ENCODE data around the gene TSPYL2. TPM values are rescaled to one million over a fixed set of nuclear protein-coding genes. Genes with fewer than 3 reads are reported as not detected.

TSPYL2 gene
- total RNA-seq, 1 donor from 2014 or later, result 26.2 TPM

DNA sequence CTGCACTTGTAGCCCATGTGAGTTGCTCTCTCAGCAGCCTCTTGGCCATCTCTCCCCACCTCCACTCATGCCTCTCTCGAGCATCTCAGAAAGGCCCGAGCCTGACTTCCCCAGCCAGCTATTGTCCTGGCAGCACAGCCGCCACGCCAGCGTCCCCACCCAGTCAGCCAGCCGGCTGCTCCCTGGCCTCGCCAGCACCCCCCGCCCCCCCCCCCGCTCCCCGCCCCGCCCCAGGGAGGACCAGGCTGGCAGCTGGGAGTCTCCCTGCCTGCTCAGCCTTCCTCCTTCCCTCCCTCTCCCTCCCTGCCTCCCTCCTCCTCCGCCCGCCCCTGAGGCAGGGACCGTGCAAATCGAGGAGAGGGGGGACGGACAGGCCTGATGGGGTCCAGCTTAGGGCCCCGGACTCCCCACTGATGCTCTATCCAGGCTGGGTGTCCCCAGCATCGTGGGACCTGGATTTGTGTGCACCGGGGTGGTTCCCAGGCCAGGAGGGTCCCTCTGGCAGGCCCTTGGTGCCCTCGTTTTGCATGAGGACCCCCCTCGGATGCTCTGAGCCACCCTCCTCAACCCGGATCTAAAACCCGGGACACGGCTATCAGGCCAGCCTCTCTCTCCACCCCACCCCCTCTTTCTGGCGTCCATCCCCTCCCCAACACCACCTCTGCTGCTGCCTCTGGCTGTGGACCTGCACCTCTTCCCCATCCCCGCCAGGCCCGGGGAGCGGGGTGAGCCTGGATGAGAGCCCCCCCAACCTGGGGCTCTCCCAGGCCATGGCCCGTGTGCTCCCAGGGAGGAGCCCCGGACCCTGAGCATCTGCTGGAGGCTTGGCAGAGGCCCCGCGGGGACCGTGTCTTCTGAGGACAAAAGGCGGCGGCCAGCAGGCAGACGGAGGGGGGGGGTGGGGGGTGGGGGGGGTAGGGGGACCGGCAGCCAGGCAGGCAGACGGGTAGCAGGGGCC, 33.7 kb upstream of the TSPYL2 start, which contains the start of gene GPR173:
TSS of gene GPR173 (plus strand) at position 621 of the 958 bp plus-strand sequence. CDS start 27,833 bp downstream, outside the sequence.
- Mint-ChIP-seq H3K36me3 (ENCODE audit: unreplicated experiment) (no peaks in the 10 kb centered on the region), H3K27me3 (ENCODE audit: unreplicated experiment) (no peaks in the 10 kb centered on the region), H3K4me1 (ENCODE audit: unreplicated experiment) (peaks cover 12% of the 10 kb centered on the region), H3K9me3 (ENCODE audit: unreplicated experiment) (no peaks in the 10 kb centered on the region), H3K4me3 (ENCODE audit: unreplicated experiment) (peak within 1 kb of the TSS; percentile 79), H3K27ac (ENCODE audit: unreplicated experiment) (peak within 1 kb of the TSS; percentile 91)
- no peak for TF ChIP-seq CTCF (IDR thresholded peaks at IDR 0.05)
- peak; percentile 88 for DNase-seq (ENCODE audit: extremely low spot score, unreplicated experiment)

GRCh38 chrX:53049127-53049517, 33.0 kb upstream of the TSPYL2 start:
- H3K4me3 Mint-ChIP-seq (ENCODE audit: unreplicated experiment), result peak overlapping the region; percentile 79
- H3K36me3 Mint-ChIP-seq (ENCODE audit: unreplicated experiment), result no peaks in the 10 kb centered on the region
- H3K27me3 Mint-ChIP-seq (ENCODE audit: unreplicated experiment), result no peaks in the 10 kb centered on the region
- peaks cover 14% of the 10 kb centered on the region for H3K4me1 Mint-ChIP-seq (ENCODE audit: unreplicated experiment)
- H3K9me3 Mint-ChIP-seq (ENCODE audit: unreplicated experiment), result no peaks in the 10 kb centered on the region
- peak; percentile 81 for DNase-seq (ENCODE audit: extremely low spot score, unreplicated experiment)
- no peak for TF ChIP-seq CTCF (IDR thresholded peaks at IDR 0.05)
- peak overlapping the region; percentile 72 for H3K27ac Mint-ChIP-seq (ENCODE audit: unreplicated experiment)

DNA sequence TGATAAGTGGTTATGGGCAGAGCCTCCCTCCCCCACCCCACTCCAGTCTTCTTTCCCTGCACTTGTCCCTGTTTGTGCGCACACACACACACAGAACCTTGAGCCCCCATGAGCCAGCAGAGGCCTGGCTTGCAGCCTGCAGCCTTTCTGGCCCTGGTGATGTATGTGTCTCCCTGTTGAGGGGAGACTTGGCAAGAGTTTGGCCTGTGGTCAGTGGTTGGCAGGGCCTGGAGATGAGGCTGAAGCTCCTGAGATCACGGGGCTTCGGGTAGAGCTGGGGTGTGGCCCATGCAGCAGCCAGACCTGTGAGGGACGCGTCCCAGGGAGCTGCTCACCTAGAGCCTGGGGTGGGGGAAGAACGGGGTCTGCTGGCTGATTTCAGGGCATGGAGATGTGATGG, 31.3 kb upstream of the TSPYL2 start:
- no peak for TF ChIP-seq CTCF (IDR thresholded peaks at IDR 0.05)
- Mint-ChIP-seq H3K4me1 (ENCODE audit: unreplicated experiment) (peaks cover 14% of the 10 kb centered on the region), H3K4me3 (ENCODE audit: unreplicated experiment) (peak overlapping the region; percentile 79), H3K27ac (ENCODE audit: unreplicated experiment) (no peak overlapping the region), H3K9me3 (ENCODE audit: unreplicated experiment) (no peaks in the 10 kb centered on the region), H3K36me3 (ENCODE audit: unreplicated experiment) (no peaks in the 10 kb centered on the region), H3K27me3 (ENCODE audit: unreplicated experiment) (no peaks in the 10 kb centered on the region)
- peak; percentile 72 for DNase-seq (ENCODE audit: extremely low spot score, unreplicated experiment)

- H3K36me3 Mint-ChIP-seq (ENCODE audit: unreplicated experiment), result no peaks in the 10 kb centered on the region
- H3K27me3 Mint-ChIP-seq (ENCODE audit: unreplicated experiment), result no peaks in the 10 kb centered on the region
These were observed 26.8 kb upstream of the TSPYL2 start for GRCh38 chrX:53055244-53055849.

More at GRCh38 chrX:53055244-53055849, 26.8 kb upstream of the TSPYL2 start:
- H3K4me3 Mint-ChIP-seq (ENCODE audit: unreplicated experiment), result no peak overlapping the region
- no peaks in the 10 kb centered on the region for H3K9me3 Mint-ChIP-seq (ENCODE audit: unreplicated experiment)
- DNase-seq (ENCODE audit: extremely low spot score, unreplicated experiment), result peak; percentile 25
- no peak overlapping the region for H3K27ac Mint-ChIP-seq (ENCODE audit: unreplicated experiment)
- no peak for TF ChIP-seq CTCF (IDR thresholded peaks at IDR 0.05)
- H3K4me1 Mint-ChIP-seq (ENCODE audit: unreplicated experiment), result peaks cover 2% of the 10 kb centered on the region
